Ramos (cell line): ENCODE measurements around the gene GSK3A.

Experiments used
- in situ Hi-C: fragments of 300-500 bp; cut with MboI; formaldehyde crosslinking; loops from one replicate; pipeline ENCODE4 v1.14.3; 2022; ENCODE audit warnings: low sequenced_read_pairs; ENCODE audit not compliant: unreplicated experiment

The GSK3A gene

DNA sequence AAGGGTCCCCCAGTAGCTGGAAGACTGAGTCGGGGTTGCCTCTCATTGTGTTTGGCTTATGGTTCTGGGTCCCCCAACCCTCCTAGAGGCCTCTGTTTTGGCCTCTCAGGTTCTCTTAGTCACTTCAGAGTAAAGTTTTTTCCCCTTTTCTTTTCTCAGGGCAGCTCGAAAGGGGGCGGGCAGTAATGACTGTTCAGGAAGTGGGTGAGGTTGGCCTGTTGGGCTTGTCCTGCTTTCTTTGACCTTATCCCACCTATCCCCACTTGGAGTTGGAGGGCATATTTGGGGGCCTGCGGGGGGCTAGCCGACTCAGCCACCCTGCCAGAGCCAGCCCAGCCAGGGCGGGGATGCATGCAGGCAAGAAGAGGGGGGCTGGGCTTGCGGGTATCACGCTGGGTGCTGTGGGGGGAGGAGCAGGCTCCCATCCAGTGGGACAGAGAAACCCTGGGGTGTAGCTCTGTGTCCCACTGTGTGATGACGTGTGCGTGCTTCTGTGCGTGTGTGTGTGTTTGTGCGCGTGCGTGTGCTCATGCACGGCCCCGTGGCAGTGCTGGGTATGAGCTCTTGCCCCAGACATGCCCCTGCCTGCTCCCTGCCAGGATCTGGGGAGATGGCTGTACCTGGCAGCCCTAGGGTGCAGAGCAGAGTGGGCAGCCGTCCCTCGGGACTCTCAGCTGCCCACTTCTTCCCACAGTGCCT lies 28.1 kb upstream of the GSK3A start:
- in situ Hi-C loops, result loop anchor here (25.0 kb wide), 1 partner anchor 1483 kb away; the partner anchor contains the start of genes EGLN2, MIA and RAB4B

- in situ Hi-C loops, result loop anchor here (25.0 kb wide), 1 partner anchor 1482 kb away; the partner anchor contains the start of genes EGLN2, MIA and RAB4B
Observed at GRCh38 chr19:42269478-42270345, 27.3 kb upstream of the GSK3A start.

GRCh38 chr19:42268704-42269477 lies 26.5 kb upstream of the GSK3A start, which contains the start of gene CIC:
Gene CIC, plus strand, starts transcription at chr19:42269252. Its CDS starts 2,532 bp downstream, at chr19:42271784.
- in situ Hi-C loops, result loop anchor here (25.0 kb wide), 1 partner anchor 1482 kb away; the partner anchor contains the start of genes EGLN2, MIA and RAB4B

- in situ Hi-C loops, result loop anchor here (25.0 kb wide), 1 partner anchor 1481 kb away; the partner anchor contains the start of genes EGLN2, MIA and RAB4B
Observed at GRCh38 chr19:42268142-42268703, 25.8 kb upstream of the GSK3A start.

DNA sequence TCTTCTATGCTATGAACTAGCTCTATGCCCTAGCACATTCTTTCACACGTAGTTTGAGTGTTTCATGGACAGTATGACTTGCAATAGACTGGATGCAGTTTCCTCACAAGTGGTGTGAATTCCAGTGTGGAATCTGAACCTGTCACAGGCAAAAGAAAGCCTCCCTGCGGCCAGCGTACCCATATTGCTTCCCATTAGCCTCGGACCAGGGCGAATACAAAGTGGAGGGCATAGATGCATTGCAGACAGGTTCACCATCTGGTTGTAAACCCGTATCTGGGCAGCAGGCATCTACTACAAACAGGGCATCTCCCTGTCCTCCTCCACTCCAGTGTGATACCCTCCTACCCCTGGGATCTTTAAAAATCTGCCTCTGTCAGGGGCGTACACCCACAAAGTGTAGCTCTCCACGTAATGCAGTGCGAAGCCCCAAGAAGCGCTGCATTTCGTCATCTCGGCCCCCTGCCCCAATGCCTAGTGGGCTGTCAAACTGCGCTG lies 25.3 kb upstream of the GSK3A start:
- in situ Hi-C loops, result loop anchor here (25.0 kb wide), 1 partner anchor 1480 kb away; the partner anchor contains the start of genes EGLN2, MIA and RAB4B

DNA sequence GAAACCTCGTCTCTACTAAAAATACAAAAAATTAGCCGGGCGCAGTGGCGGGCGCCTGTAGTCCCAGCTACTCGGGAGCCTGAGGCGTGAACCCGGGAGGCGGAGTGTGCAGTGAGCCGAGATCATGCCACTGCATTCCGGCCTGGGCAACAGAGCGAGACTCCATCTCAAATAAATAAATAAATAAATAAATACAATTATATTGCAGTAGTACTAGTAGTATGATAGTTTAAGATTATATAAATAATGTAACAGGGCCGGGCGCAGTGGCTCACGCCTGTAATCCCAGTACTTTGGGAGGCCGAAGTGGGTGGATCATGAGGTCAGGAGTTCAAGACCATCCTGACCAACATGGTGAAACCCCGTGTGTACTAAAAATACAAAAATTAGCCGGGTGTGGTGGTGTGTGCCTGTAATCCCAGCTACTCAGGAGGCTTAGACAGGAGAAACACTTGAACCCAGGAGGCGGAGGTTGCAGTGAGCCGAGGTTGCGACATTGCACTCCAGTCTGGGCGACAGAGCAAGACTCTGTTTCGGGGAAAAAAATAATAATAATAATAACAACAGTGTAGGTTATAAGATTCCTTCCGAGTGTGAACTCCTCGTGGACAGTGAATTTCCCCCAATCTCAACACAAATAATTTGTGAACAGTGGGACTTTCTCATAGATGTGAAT lies 24.7 kb upstream of the GSK3A start:
- in situ Hi-C loops, result loop anchor here (25.0 kb wide), 1 partner anchor 1480 kb away; the partner anchor contains the start of genes EGLN2, MIA and RAB4B

DNA sequence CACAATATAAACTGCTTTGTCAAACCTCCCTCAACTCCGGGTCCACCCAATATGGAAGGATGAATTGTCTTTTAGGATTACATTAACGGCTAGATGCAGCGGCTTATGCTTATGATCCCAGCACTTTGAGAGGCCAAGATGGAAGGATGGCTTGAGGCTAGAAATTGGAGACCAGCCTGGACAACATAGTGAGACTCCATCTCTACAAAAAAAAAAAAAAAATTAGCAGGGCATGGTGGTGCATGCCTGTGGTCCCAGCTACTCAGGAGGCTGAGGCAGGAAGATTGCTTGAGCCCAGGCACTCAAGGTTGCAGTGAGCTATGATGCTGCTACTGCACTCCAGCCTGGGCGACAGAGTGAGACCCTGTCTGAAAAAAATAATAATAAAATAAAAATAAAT lies 23.7 kb upstream of the GSK3A start:
- in situ Hi-C loops, result loop anchor here (25.0 kb wide), 1 partner anchor 1479 kb away; the partner anchor contains the start of genes EGLN2, MIA and RAB4B

DNA sequence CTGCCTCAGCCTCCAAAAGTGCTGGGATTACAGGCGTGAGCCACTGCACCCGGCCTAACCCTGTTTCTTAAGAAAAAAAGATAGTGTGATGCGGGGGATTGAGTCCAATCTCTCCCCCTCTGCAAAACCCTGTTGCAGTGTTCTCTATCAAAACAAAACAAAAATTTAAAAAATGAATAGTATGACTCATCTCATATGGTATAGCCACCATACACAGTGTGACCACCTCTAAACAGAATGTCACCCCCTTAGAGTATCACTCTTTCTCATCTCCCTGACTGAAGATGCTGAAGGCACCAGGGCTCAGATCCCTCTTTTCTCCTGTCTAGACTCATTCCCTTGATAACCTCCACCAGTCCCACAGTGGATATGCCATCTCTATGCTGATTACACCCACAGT lies 19.4 kb upstream of the GSK3A start:
- in situ Hi-C loops, result loop anchor here (25.0 kb wide), 1 partner anchor 1474 kb away; the partner anchor contains the start of genes EGLN2, MIA and RAB4B

DNA sequence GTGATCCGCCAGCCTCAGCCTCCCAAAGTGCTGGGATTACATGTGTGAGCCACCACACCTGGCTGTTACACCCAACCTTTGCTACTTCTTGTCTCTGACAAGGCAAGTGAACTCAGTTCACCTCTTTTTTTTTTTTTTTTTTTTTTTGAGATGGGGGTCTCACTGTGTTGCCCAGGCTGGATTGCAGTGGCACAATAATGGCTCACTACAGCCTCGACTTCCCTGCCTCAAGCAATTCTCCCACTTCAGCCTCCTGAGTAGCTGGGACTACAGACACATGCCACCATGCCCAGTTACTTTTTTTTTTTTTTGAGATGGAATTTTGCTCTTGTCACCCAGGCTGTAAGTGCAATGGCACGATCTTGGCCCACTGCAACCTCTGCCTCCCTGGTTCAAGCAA lies 15.4 kb upstream of the GSK3A start:
- in situ Hi-C loops, result loop anchor here (25.0 kb wide), 1 partner anchor 1471 kb away; the partner anchor contains the start of genes EGLN2, MIA and RAB4B

GRCh38 chr19:42255766-42256745 lies 13.7 kb upstream of the GSK3A start:
- in situ Hi-C loops, result loop anchor here (25.0 kb wide), 1 partner anchor 1469 kb away; the partner anchor contains the start of genes EGLN2, MIA and RAB4B

- in situ Hi-C loops, result loop anchor here (25.0 kb wide), 1 partner anchor 1468 kb away; the partner anchor contains the start of genes EGLN2, MIA and RAB4B
Observed at GRCh38 chr19:42254850-42255765, 12.7 kb upstream of the GSK3A start, which contains the start of gene ERF. Gene ERF, minus strand, starts transcription at chr19:42255128. Its CDS starts 129 bp downstream, at chr19:42254999.

DNA sequence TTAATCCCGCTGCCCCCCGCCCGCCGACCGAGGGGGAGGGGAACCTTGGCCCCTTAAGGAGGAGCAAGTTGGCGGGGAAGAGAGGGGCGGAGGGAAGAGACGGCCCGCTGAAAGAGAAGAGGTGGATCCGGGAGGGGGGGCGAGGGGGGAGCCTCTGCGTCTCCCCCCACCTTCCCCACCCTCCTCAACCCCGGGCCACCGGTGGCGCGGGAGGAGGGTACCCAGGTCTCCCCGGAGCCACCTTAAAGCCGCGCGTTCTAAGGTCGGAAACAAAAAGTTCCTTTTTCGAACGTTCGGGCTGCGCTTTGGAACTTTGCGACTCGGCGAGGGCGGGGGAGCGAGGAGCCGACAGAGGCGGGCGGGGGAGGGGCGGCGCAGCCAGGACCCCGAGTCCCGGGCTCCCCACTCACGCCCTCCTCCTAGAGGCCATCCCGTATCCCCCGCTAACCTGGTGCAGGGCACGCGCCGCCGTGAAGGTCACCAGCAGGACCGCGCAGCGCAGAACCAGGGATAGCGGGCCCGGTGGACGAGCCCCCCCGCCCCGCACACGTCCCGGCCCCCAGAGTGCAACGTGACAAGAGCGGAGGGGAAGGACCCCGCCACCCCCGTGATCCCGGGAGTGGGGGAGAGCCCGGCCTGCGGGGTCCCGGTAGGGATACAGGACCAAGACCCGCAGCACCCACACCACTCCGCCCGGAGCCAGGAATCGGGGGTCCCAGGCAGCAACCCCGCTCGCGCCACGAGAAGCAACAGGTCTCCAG lies 11.9 kb upstream of the GSK3A start:
- in situ Hi-C loops, result loop anchor here (25.0 kb wide), 1 partner anchor 1467 kb away; the partner anchor contains the start of genes EGLN2, MIA and RAB4B

DNA sequence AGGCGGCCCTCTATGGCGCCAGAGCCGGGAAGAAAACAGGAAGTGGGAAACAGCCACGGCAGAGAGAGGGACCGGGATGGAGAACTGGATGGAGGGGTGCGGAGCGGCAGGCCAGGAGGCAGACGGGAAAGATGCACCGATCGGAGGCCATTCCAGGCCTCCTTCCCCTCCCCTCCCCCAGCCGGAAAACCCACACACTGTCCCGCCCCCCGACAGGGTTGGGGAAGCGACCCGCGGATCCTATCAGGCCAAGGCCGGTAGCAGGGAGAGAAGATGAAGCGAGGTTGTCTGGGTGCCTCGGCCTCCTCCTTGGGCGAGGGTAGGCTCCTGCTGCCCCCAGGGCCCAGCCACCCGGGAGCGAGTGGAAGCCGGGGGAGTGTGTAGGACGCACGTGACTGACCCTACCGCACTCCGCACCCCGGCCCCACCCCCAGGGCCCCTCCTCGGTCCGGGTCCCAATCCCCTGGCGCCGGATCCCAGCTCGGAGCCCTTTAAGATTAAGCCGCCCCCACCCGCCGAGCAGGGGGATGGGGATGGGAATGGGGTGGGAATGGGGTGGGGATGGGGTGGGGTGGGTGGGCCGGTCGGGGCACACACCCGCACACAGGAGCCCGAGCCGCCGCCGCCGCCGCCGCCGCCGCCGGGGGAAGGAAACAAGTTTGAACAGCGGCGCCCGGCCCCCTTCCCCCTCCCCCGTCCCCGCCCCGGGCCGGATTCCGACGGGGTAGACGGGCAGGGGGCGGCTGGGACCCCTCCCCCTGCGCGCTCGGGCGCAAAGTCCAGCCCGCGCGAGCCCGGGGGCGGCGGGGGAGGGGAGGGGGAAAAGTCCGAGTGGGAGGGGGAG lies 11.1 kb upstream of the GSK3A start:
- in situ Hi-C loops, result loop anchor here (25.0 kb wide), 1 partner anchor 1466 kb away; the partner anchor contains the start of genes EGLN2, MIA and RAB4B
